Tongue (tissue), 2 donors: ENCODE data around the gene ZYX. TPM values are rescaled to one million over a fixed set of nuclear protein-coding genes. Genes with fewer than 3 reads are reported as not detected.
"Not testable (repeated sequence)": the region's sequence is repeated elsewhere in the genome, so short reads cannot be mapped to it uniquely, and the experiment has no call there.

Source experiments
- DNase-seq: peaks from one replicate; pipeline ENCODE4 v3.0.0-alpha.2; 2015
- total RNA-seq: library from RNA; depleted of rRNA; stranded (reverse); fragments of >200 nt; gene quantifications from one replicate; pipeline ENCODE4 v1.2.3, GENCODE V29; 2014

ZYX gene
- total RNA-seq, 1 donor from 2014 or later = 33.7 TPM

GRCh38 chr7:143385891-143386781 is 5.0 kb downstream of the ZYX start:
- peak; percentile 54 for DNase-seq

- DNase-seq = no peak
These were observed 6.2 kb downstream of the ZYX start for GRCh38 chr7:143387156-143387975.

- no peak for DNase-seq
These were observed 6.9 kb downstream of the ZYX start for GRCh38 chr7:143388051-143388450.

- DNase-seq = no peak
These were observed 7.5 kb downstream of the ZYX start for GRCh38 chr7:143388491-143389101.

DNA sequence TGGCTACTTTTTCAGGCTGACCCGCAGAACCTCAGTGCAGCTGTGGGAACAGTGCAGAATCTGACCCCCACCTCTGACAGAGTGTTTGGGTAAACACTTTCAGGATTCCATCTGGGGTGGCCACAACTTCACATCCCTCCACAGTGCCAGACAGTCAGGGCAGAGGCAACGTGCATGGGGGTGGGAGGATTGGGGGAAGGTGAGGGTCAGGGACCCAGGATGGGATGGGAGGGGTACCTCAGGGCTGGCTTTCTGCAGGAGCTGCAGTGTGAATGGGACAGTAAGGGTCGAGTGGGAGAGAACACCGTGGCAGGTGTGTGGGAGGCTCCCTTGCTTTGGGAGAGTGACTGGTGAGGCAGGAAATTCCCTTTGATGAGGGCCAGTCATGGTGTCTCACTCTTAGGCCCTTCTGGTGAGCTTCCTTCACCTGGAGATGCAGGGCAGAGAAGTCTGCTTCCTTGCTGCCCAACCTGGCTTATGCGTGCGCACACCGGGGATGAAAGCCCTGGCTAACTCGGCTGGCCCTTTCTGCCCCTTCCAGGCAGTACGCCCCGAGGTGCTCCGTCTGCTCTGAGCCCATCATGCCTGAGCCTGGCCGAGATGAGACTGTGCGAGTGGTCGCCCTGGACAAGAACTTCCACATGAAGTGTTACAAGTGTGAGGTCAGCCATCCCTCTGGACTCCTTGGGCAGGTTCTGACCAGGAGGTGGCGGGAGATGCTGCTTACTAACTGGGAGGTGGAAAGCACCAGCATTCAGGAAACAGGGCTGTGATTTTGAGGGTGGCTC is 8.4 kb downstream of the ZYX start:
- no peak for DNase-seq

DNA sequence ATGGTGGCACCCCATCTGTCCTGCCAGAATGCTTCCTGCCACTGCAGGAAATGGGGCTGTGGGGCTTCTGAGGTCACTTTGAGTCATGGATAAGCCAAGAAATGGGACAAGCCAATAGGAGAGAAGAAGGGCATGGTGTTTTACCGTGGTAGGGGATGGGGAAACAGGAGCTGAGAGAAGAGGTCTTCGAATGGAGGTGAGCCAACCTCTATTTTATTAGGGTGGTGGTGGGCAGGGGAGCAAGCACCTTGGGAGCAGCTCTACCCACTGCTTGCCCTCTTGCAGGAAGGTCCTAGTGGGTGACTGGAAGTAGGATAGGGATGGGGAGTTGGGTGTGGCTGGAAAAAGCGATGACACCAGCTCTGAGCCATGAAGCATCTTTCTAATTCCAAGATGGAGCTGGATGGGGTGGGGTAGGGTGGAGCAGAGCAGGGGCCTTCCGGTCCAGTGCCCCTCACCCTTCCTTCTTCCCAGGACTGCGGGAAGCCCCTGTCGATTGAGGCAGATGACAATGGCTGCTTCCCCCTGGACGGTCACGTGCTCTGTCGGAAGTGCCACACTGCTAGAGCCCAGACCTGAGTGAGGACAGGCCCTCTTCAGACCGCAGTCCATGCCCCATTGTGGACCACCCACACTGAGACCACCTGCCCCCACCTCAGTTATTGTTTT is 9.1 kb downstream of the ZYX start:
- no peak for DNase-seq

- DNase-seq = no peak
These were observed 9.7 kb downstream of the ZYX start for GRCh38 chr7:143390773-143391317.

DNA sequence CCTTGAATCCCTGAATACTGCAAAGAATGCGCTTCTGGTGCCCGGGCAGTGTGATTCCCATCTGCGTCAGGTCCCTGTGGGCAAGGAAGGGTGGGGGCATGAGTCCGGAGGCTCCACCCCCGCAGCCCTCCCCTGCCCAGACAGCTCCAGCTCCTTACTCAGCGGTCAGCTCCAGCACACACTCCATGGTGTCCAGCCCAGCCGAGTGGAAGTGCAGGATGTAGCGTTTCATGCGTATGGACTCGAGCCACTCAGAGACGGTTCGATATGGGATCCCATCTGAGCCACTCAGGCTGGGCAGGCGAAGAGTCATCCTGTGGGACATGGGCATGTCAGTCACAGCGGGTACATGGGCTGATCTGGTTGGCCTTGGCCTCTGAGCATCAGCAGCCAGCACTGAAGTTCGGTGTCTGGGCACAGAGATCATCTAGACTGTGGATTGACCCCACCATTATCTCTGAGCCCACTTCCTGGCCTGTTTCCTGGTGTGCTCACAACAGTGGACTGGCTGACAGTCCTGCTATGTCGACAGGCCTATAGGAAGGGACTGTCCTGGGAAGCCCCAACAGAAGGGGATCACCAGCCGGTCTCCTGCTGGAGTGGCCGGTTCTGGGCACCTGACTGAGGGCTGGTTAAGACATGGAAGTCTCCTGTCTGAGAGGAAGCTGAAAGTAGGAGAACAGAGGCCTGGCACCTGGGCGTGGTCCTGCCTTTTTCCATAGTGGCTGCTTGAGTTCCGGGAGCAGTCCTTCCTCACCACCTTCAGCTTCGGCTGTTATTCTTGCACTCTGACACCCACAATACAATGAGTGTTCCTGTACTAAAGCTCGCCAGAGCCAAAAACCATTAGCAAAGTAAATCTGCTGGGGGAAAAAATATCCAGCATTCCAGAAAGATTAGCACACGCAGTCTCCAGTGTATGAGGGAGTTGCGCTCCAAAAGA is 10.6 kb downstream of the ZYX start:
- peak; percentile 56 for DNase-seq

GRCh38 chr7:143392427-143392826 is 11.3 kb downstream of the ZYX start:
- DNase-seq = not testable (repeated sequence)

- no peak for DNase-seq
These were observed 11.7 kb downstream of the ZYX start for GRCh38 chr7:143392875-143393266.

DNA sequence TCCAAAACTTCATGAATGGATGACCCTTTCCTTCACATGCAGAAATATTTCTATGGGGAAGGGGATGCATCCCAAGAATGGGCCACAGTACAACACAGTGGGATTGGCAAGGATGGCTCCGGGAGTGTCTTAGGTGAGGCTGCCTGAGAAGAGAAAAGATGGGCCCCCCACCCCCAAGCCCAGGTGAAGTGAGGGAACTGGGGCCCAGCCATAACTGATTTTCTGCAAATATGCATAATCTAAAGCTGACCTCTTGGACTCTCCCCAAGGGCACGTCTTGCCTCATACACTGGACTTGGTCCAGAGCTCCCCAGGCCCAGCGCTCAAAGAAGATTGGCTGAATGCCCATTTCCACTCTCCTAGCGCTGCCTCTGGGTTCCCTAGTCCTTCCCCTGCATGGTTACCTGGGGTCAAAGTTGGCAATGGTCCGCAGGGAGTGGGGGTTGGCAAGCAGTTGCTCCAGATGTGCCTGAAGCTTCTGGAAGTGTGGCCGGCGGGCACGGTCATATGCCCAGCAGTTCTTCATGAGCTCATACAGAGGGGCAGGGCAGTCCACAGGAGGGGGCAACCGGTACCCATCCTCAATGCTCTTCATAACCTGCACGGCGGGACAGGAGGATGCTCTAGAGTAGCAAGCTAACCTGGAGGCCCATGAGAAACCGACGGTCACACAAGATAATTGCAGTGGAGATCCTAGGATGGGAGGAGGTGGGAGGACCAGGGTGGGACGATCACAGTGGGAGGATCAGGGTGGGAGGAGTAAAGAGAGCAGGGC is 12.3 kb downstream of the ZYX start:
- no peak for DNase-seq

- DNase-seq = no peak
These were observed 12.9 kb downstream of the ZYX start for GRCh38 chr7:143394068-143394467.

DNA sequence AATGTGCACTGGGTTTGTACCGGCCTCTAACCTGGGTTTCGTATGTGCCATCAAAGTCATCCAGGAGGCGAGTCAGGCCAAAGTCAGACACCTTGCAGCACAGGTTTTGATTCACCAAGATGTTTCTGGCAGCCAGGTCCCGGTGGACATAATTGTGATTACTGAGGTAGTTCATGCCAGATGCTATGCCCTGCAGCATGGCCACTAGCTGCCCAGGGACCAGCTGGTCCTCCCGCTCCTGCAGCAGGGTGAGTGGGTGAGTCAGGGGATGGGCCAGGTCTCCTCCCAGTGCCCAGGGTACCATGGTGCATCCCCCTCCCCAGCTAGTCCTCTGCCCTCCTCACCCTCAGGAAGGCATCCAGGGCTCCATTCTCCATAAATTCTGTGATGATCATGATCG is 13.6 kb downstream of the ZYX start:
- DNase-seq = no peak

GRCh38 chr7:143395187-143396149 is 14.3 kb downstream of the ZYX start:
- no peak for DNase-seq

GRCh38 chr7:143396182-143396581 is 15.0 kb downstream of the ZYX start:
- no peak for DNase-seq

DNA sequence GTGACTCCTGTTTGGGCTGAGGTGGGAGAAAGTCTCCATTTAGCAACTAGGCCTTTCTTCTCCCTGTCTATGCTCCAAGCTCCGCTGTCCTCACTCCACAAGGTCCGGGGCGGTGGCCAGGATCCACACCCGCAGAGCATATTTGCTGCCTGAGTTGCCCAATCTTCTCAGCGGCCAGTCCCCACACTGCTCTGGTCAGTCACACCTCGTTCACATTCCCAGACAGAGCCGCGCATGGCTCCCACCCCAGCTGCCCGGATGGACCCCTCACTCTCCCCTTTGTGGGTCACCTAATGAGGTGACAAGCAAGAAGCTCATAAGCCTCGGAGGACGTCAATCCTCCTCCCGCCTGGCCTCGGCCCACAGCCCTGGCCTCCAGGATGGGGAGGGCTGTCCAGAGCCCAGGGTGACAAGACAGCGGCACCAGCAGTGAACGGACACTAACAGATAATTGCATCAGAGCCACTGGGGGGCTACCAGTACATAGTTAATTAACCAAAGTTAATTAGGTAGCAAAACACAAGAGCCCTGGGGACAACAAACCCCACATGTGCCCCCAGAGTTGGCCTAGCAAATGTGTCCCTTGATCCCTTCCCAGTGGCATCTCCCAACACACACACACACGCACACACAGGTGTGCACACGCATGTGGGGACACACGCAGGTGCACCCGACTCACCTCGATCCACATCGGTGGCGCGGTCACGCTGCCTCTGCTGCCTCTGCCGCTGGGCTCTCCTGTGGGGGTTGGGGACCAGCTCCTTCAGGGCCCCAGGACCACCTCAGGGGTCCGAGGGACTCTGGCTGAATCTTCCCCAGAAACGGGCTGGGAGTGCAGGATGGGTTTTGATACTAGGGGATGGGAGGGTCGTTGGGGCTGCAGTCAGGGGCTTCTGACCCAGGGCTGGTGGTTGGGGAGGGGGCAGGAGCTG is 15.7 kb downstream of the ZYX start:
- no peak for DNase-seq
